ENCODE results near the gene IGF1R. TPM values are rescaled to one million over a fixed set of nuclear protein-coding genes. Genes with fewer than 3 reads are reported as not detected.
"Not testable (repeated sequence)": the region's sequence is repeated elsewhere in the genome, so short reads cannot be mapped to it uniquely, and the experiment has no call there.

Gene IGF1R
- polyA plus RNA-seq, 6 donors from 2014 or later = 0.78 to 5.5 (median 3.3) TPM

- Mint-ChIP-seq H3K4me1 (no peaks in the 10 kb centered on the region), H3K9me3 (peaks cover 0 to 15% (median 7%) of the 10 kb centered on the region in 7 donors), H3K27ac (no peak overlapping the region), H3K27me3 (no peaks in the 10 kb centered on the region), H3K36me3 (peaks cover 19 to 28% of the 10 kb centered on the region in 2 donors), H3K4me3 (no peak overlapping the region)
- ATAC-seq (ENCODE audit: low read depth in 2 of 2) (no peak), DNase-seq (no peak)
These were observed 312.3 kb downstream of the IGF1R start for GRCh38 chr15:98960555-98961050.

GRCh38 chr15:98963444-98963843 lies 315.1 kb downstream of the IGF1R start:
- Mint-ChIP-seq H3K4me1 (no peaks in the 10 kb centered on the region), H3K4me3 (no peak overlapping the region), H3K9me3 (peaks cover 0 to 15% (median 7%) of the 10 kb centered on the region in 7 donors), H3K27me3 (peaks cover 0 to 8% (median 0%) of the 10 kb centered on the region in 3 donors), H3K27ac (no peak overlapping the region), H3K36me3 (peaks cover 19 to 20% of the 10 kb centered on the region in 2 donors)
- DNase-seq (no peak), ATAC-seq (ENCODE audit: low read depth in 2 of 2) (no peak)

GRCh38 chr15:98964466-98965133 lies 316.3 kb downstream of the IGF1R start:
- no peak for DNase-seq
- H3K27ac Mint-ChIP-seq = peak overlapping the region in 1 of 6 donors; percentile 1

GRCh38 chr15:98965134-98965491 lies 316.8 kb downstream of the IGF1R start:
- not testable (repeated sequence) for H3K27ac Mint-ChIP-seq; ATAC-seq (ENCODE audit: low read depth in 2 of 2); H3K27me3 Mint-ChIP-seq; H3K4me3 Mint-ChIP-seq; DNase-seq; H3K4me1 Mint-ChIP-seq
- Mint-ChIP-seq H3K9me3 (peaks cover 0 to 15% (median 7%) of the 10 kb centered on the region in 7 donors), H3K36me3 (peaks cover 15 to 19% of the 10 kb centered on the region in 2 donors)

More at GRCh38 chr15:98964466-98965133, 316.3 kb downstream of the IGF1R start:
- Mint-ChIP-seq H3K27me3 (peaks cover 0 to 8% (median 0%) of the 10 kb centered on the region in 3 donors), H3K36me3 (peaks cover 15 to 19% of the 10 kb centered on the region in 2 donors), H3K4me3 (no peak overlapping the region), H3K9me3 (peaks cover 0 to 15% (median 7%) of the 10 kb centered on the region in 7 donors), H3K4me1 (no peaks in the 10 kb centered on the region)
- ATAC-seq (ENCODE audit: low read depth in 2 of 2) = no peak

- peaks cover 15 to 19% of the 10 kb centered on the region in 2 donors for H3K36me3 Mint-ChIP-seq
- H3K27me3 Mint-ChIP-seq = peaks cover 0 to 8% (median 0%) of the 10 kb centered on the region in 3 donors
- no peak overlapping the region for H3K4me3 Mint-ChIP-seq
- H3K27ac Mint-ChIP-seq = no peak overlapping the region
- H3K4me1 Mint-ChIP-seq = no peaks in the 10 kb centered on the region
- DNase-seq (no peak), ATAC-seq (ENCODE audit: low read depth in 2 of 2) (no peak)
- H3K9me3 Mint-ChIP-seq = peaks cover 0 to 15% (median 7%) of the 10 kb centered on the region in 7 donors
These were observed 317.3 kb downstream of the IGF1R start for GRCh38 chr15:98965597-98965996.

GRCh38 chr15:98966091-98966787 lies 317.9 kb downstream of the IGF1R start:
- ATAC-seq (ENCODE audit: low read depth in 2 of 2) = no peak
- no peak for DNase-seq
- H3K27me3 Mint-ChIP-seq = peaks cover 0 to 8% (median 0%) of the 10 kb centered on the region in 3 donors
- H3K27ac Mint-ChIP-seq = no peak overlapping the region
- H3K4me3 Mint-ChIP-seq = no peak overlapping the region
- H3K36me3 Mint-ChIP-seq = peaks cover 11 to 17% of the 10 kb centered on the region in 2 donors
- H3K9me3 Mint-ChIP-seq = peaks cover 0 to 14% (median 5%) of the 10 kb centered on the region in 7 donors
- H3K4me1 Mint-ChIP-seq = no peaks in the 10 kb centered on the region

GRCh38 chr15:98967096-98967495 lies 318.8 kb downstream of the IGF1R start:
- H3K36me3 Mint-ChIP-seq = peaks cover 4 to 8% of the 10 kb centered on the region in 2 donors
- no peak for ATAC-seq (ENCODE audit: low read depth in 2 of 2)

GRCh38 chr15:98967916-98968315 lies 319.6 kb downstream of the IGF1R start:
- no peak for ATAC-seq (ENCODE audit: low read depth in 2 of 2)
- Mint-ChIP-seq H3K36me3 (peaks cover 0 to 4% of the 10 kb centered on the region in 2 donors), H3K27ac (no peak overlapping the region), H3K27me3 (peaks cover 0 to 8% (median 0%) of the 10 kb centered on the region in 3 donors), H3K4me1 (no peaks in the 10 kb centered on the region), H3K4me3 (no peak overlapping the region), H3K9me3 (peaks cover 0 to 2% (median 0%) of the 10 kb centered on the region in 7 donors)
- DNase-seq = no peak

More at GRCh38 chr15:98967096-98967495, 318.8 kb downstream of the IGF1R start:
- H3K4me3 Mint-ChIP-seq = no peak overlapping the region
- H3K27me3 Mint-ChIP-seq = peaks cover 0 to 8% (median 0%) of the 10 kb centered on the region in 3 donors
- peaks cover 0 to 6% (median 3%) of the 10 kb centered on the region in 7 donors for H3K9me3 Mint-ChIP-seq
- H3K27ac Mint-ChIP-seq = no peak overlapping the region
- no peak for DNase-seq
- H3K4me1 Mint-ChIP-seq = no peaks in the 10 kb centered on the region

- no peak overlapping the region for H3K27ac Mint-ChIP-seq
- H3K36me3 Mint-ChIP-seq = no peaks in the 10 kb centered on the region
- peaks cover 0 to 8% (median 0%) of the 10 kb centered on the region in 3 donors for H3K27me3 Mint-ChIP-seq
- H3K4me3 Mint-ChIP-seq = no peak overlapping the region
- DNase-seq (no peak), ATAC-seq (ENCODE audit: low read depth in 2 of 2) (no peak)
- no peaks in the 10 kb centered on the region for H3K9me3 Mint-ChIP-seq
- no peaks in the 10 kb centered on the region for H3K4me1 Mint-ChIP-seq
These were observed 320.2 kb downstream of the IGF1R start for GRCh38 chr15:98968576-98968975.

- Mint-ChIP-seq H3K9me3 (no peaks in the 10 kb centered on the region), H3K4me1 (no peaks in the 10 kb centered on the region), H3K27me3 (peaks cover 0 to 8% (median 0%) of the 10 kb centered on the region in 3 donors), H3K36me3 (no peaks in the 10 kb centered on the region), H3K4me3 (no peak overlapping the region), H3K27ac (no peak overlapping the region)
- no peak for DNase-seq
- ATAC-seq (ENCODE audit: low read depth in 2 of 2) = no peak
These were observed 320.9 kb downstream of the IGF1R start for GRCh38 chr15:98969126-98969735.

GRCh38 chr15:98970799-98971198 lies 322.5 kb downstream of the IGF1R start:
- Mint-ChIP-seq H3K4me3 (no peak overlapping the region), H3K4me1 (no peaks in the 10 kb centered on the region), H3K27me3 (peaks cover 0 to 8% (median 0%) of the 10 kb centered on the region in 3 donors), H3K36me3 (no peaks in the 10 kb centered on the region), H3K27ac (peak overlapping the region in 1 of 6 donors; percentile 80), H3K9me3 (no peaks in the 10 kb centered on the region)
- no peak for ATAC-seq (ENCODE audit: low read depth in 2 of 2)
- no peak for DNase-seq

- Mint-ChIP-seq H3K9me3 (peaks cover 0 to 5% (median 0%) of the 10 kb centered on the region in 7 donors), H3K36me3 (no peaks in the 10 kb centered on the region), H3K4me1 (no peaks in the 10 kb centered on the region), H3K27me3 (no peaks in the 10 kb centered on the region), H3K27ac (no peak overlapping the region), H3K4me3 (no peak overlapping the region)
- DNase-seq (no peak), ATAC-seq (ENCODE audit: low read depth in 2 of 2) (no peak)
These were observed 328.2 kb downstream of the IGF1R start for GRCh38 chr15:98976500-98976899.

- Mint-ChIP-seq H3K27me3 (peaks cover 0 to 4% (median 0%) of the 10 kb centered on the region in 3 donors), H3K36me3 (no peaks in the 10 kb centered on the region), H3K9me3 (peaks cover 0 to 5% (median 0%) of the 10 kb centered on the region in 7 donors), H3K4me3 (no peak overlapping the region), H3K27ac (no peak overlapping the region), H3K4me1 (no peaks in the 10 kb centered on the region)
- ATAC-seq (ENCODE audit: low read depth in 2 of 2) = no peak
- no peak for DNase-seq
These were observed 329.1 kb downstream of the IGF1R start for GRCh38 chr15:98977441-98977840.

Measured in naive B cell (primary cell).